ENCODE measurements around the gene NOL4L. TPM values are rescaled to one million over a fixed set of nuclear protein-coding genes. Genes with fewer than 3 reads are reported as not detected.

NOL4L gene
- polyA plus RNA-seq, 1 donor (not counting 4 experiments of a cell fraction or from before 2014, with no cell fraction given), result 1.0 TPM

DNA sequence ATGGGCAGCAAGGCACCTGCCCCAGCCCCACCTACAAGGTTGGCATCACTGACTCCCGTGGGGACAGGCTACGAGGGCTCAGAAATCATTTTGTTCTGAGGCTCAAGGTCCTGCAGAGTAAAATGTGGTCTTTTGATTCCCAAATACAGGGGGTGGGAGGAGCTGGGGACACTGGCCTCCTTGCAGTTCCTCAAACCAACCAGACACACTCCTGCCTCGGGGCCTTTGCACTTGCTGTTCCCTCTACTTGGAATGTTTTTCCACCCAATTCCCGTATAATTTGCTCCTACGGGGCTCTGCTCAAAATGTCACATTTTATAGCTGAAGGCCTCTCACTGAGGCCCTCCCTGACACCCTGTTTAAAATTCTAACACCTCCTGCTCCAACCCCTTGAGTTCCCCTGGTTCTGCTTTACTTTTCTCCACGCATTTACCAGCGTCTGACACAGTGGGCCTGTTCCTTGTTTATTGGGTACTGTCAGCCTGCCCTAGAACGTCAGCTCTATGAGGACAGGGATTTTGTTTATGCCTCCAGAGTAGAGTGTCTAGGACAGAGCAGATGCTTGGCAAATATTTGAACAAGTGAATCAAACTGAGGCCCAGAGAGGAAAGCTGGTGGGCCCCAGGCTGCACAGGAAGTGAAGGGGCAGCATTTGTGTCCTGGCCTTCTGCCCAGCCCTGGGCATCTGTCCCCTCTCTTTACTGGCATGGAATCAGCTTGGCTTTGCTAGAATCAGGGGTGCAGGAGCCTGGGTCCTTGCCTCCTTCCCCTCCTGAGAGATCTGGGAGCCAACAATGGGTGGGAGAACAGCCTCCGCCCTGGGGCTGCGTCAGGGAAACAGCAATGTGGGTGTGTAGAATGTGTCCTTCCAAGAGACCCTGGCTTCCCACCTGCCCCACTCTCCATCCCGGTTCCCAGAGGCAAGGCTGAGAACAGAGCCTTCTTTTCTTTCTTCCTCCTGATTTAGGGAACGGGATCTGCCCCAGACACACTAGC, 18.5 kb downstream of the NOL4L start:
- no peak overlapping the region for H3K4me3 ChIP-seq (ENCODE audit: control insufficient read depth in 2 of 3, extremely low read depth in 1 of 3, insufficient read depth in 2 of 3, low read depth in 1 of 3, low read length in 3 of 3)
- no peak for FAIRE-seq

DNA sequence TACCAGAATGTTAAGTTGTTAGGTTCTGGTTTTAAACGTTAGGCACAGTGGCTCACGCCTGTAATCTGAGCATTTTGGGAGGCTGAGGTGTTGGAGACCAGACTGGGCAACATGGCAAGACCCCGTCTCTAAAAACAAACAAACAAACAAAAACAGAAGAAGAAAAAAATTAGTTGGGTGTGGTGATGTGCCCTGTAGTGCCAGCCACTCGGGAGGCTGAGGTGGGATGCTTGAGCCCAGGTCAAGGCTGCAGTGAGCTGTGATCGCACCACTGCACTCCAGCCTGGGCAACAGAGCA, 19.4 kb downstream of the NOL4L start:
- Histone ChIP-seq H4K20me1 (ENCODE audit: control insufficient read depth, extremely low read depth, insufficient read depth, low read length) (no peaks in the 10 kb centered on the region), H3K4me1 (ENCODE audit: control insufficient read depth, extremely low read depth, insufficient read depth, low read length) (no peaks in the 10 kb centered on the region), H3K27me3 (ENCODE audit: control insufficient read depth, extremely low read depth, insufficient read depth, low read length) (peaks cover 13% of the 10 kb centered on the region), H3K4me2 (ENCODE audit: control insufficient read depth, extremely low read depth, insufficient read depth, low read depth, low read length) (no peak overlapping the region), H3K9ac (ENCODE audit: control insufficient read depth, extremely low read depth, insufficient read depth, low read length) (no peak overlapping the region), H3K27ac (ENCODE audit: control insufficient read depth, insufficient read depth, low read length) (no peak overlapping the region), H3K9me1 (ENCODE audit: control insufficient read depth, extremely low read depth, insufficient read depth, low read length) (no peaks in the 10 kb centered on the region), H3K4me3 (ENCODE audit: control insufficient read depth in 2 of 3, extremely low read depth in 1 of 3, insufficient read depth in 2 of 3, low read depth in 1 of 3, low read length in 3 of 3) (no peak overlapping the region), H3K79me2 (ENCODE audit: control insufficient read depth, insufficient read depth, low read length) (no peaks in the 10 kb centered on the region), H3K36me3 (ENCODE audit: control insufficient read depth in 2 of 2, extremely low read depth in 1 of 2, insufficient read depth in 2 of 2, low read length in 2 of 2) (no peaks in the 10 kb centered on the region), H3K9me3 (ENCODE audit: control insufficient read depth, low read depth, low read length) (no peaks in the 10 kb centered on the region), H2AFZ (ENCODE audit: control insufficient read depth, low read length) (no peak overlapping the region)
- TF ChIP-seq, protein P1, sequence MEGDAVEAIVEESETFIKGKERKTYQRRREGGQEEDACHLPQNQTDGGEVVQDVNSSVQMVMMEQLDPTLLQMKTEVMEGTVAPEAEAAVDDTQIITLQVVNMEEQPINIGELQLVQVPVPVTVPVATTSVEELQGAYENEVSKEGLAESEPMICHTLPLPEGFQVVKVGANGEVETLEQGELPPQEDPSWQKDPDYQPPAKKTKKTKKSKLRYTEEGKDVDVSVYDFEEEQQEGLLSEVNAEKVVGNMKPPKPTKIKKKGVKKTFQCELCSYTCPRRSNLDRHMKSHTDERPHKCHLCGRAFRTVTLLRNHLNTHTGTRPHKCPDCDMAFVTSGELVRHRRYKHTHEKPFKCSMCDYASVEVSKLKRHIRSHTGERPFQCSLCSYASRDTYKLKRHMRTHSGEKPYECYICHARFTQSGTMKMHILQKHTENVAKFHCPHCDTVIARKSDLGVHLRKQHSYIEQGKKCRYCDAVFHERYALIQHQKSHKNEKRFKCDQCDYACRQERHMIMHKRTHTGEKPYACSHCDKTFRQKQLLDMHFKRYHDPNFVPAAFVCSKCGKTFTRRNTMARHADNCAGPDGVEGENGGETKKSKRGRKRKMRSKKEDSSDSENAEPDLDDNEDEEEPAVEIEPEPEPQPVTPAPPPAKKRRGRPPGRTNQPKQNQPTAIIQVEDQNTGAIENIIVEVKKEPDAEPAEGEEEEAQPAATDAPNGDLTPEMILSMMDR (optimal IDR thresholded peaks at IDR 0.05 in 1 of 3, IDR thresholded peaks at IDR 0.05 in 1 of 3, conservative IDR thresholded peaks at IDR 0.05 in 1 of 3; ENCODE audit: extremely low read depth in 1 of 3, insufficient read depth in 2 of 3, low read length in 3 of 3), result no peak
- TF ChIP-seq EZH2 (IDR thresholded peaks at IDR 0.05; ENCODE audit: low read length), result no peak
- FAIRE-seq (no peak), DNase-seq (ENCODE audit: low read depth, low spot score) (no peak)
- dilution Hi-C loops (cut with MboI; ENCODE audit: extremely low pct_ligation_motif_present, low sequenced_read_pairs), result no loop called here

More for the DNA sequence above, 18.5 kb downstream of the NOL4L start:
- dilution Hi-C loops (cut with MboI; ENCODE audit: extremely low pct_ligation_motif_present, low sequenced_read_pairs), result no loop called here
- no peak overlapping the region for H2AFZ ChIP-seq (ENCODE audit: control insufficient read depth, low read length)
- no peaks in the 10 kb centered on the region for H3K4me1 ChIP-seq (ENCODE audit: control insufficient read depth, extremely low read depth, insufficient read depth, low read length)
- TF ChIP-seq, protein P1 (optimal IDR thresholded peaks at IDR 0.05 in 1 of 3, IDR thresholded peaks at IDR 0.05 in 1 of 3, conservative IDR thresholded peaks at IDR 0.05 in 1 of 3; ENCODE audit: extremely low read depth in 1 of 3, insufficient read depth in 2 of 3, low read length in 3 of 3), result no peak
- no peak for TF ChIP-seq EZH2 (IDR thresholded peaks at IDR 0.05; ENCODE audit: low read length)
- no peak for DNase-seq (ENCODE audit: low read depth, low spot score)
- H4K20me1 ChIP-seq (ENCODE audit: control insufficient read depth, extremely low read depth, insufficient read depth, low read length), result no peaks in the 10 kb centered on the region
- no peak overlapping the region for H3K4me2 ChIP-seq (ENCODE audit: control insufficient read depth, extremely low read depth, insufficient read depth, low read depth, low read length)
- peaks cover 4% of the 10 kb centered on the region for H3K27me3 ChIP-seq (ENCODE audit: control insufficient read depth, extremely low read depth, insufficient read depth, low read length)
- no peak overlapping the region for H3K27ac ChIP-seq (ENCODE audit: control insufficient read depth, insufficient read depth, low read length)
- no peaks in the 10 kb centered on the region for H3K9me1 ChIP-seq (ENCODE audit: control insufficient read depth, extremely low read depth, insufficient read depth, low read length)
- no peak overlapping the region for H3K9ac ChIP-seq (ENCODE audit: control insufficient read depth, extremely low read depth, insufficient read depth, low read length)
- no peaks in the 10 kb centered on the region for H3K9me3 ChIP-seq (ENCODE audit: control insufficient read depth, low read depth, low read length)
- no peaks in the 10 kb centered on the region for H3K36me3 ChIP-seq (ENCODE audit: control insufficient read depth in 2 of 2, extremely low read depth in 1 of 2, insufficient read depth in 2 of 2, low read length in 2 of 2)
- no peaks in the 10 kb centered on the region for H3K79me2 ChIP-seq (ENCODE audit: control insufficient read depth, insufficient read depth, low read length)

Measured in keratinocyte (primary cell).